Psoas muscle (tissue), 8 donors: ENCODE results near the gene FABP6. TPM values are rescaled to one million over a fixed set of nuclear protein-coding genes. Genes with fewer than 3 reads are reported as not detected.

Source experiments
- ATAC-seq, 4 donors: fragments of 200-7000 bp; cut with Tn5 transposase; one replicate each; pipeline ENCODE4 v1.9.1; 2020; ENCODE audit warnings: moderate library complexity in 3 of 4, mild to moderate bottlenecking in 2 of 4
- DNase-seq, 2 donors: peaks; one replicate each; pipeline ENCODE4 v3.0.0-alpha.2; 2020
- H3K27ac ChIP-seq: fragments of 200-600 bp; one replicate; pipeline ENCODE4 v1.8.0; 2022
- H3K27me3 ChIP-seq, 3 donors: fragments of 200-600 bp in 1 of 3; one replicate each; pipeline versions ENCODE4 v1.6.1 to v1.8.0; 2013 to 2022; ENCODE audit warnings: low read length in 2 of 3, mild to moderate bottlenecking in 2 of 3, moderate library complexity in 1 of 3; ENCODE audit not compliant: insufficient read depth in 3 of 3
- H3K36me3 ChIP-seq, 2 donors: fragments of 200-600 bp in 1 of 2; one replicate each; pipeline versions ENCODE4 v1.6.1 to v1.8.0; 2013 to 2022; ENCODE audit warnings: low read depth in 1 of 2, mild to moderate bottlenecking in 1 of 2, moderate library complexity in 1 of 2; ENCODE audit not compliant: insufficient read depth in 1 of 2
- H3K4me1 ChIP-seq: fragments of 200-600 bp; one replicate; pipeline ENCODE4 v1.8.0; 2022
- H3K4me3 ChIP-seq: fragments of 200-600 bp; one replicate; pipeline ENCODE4 v1.8.0; 2022; ENCODE audit warnings: mild to moderate bottlenecking
- H3K9me3 ChIP-seq: fragments of 200-600 bp; one replicate; pipeline ENCODE4 v1.8.0; 2022
- CTCF ChIP-seq: fragments of 200-600 bp; IDR thresholded peaks from one replicate; pipeline ENCODE4 v1.8.0; 2022; ENCODE audit warnings: antibody characterized with exemption
- WGBS, 3 donors: extraction: QIAGEN DNeasy Blood & Tissue Kit; methylation state at CpG; one replicate each; pipeline versions ENCODE4 v1.1.6 to v1.1.7; 2013; 5-methylcytosine and 5-hydroxymethylcytosine counted together
- intact Hi-C, 2 donors: fragments of 100-400 bp; cut with DNase I; formaldehyde crosslinking; loops; one replicate each; pipeline versions ENCODE4 v1.11.0 to v1.14.2; 2022
- polyA plus RNA-seq, 3 donors: library from polyadenylated mRNA; stranded (reverse); fragments of 200-250 nt; gene quantifications; one replicate each; pipeline ENCODE4 v1.2.3, GENCODE V29; 2013
- total RNA-seq, 4 donors: library from RNA; stranded (reverse); fragmentation: NEBNext Ultra II Directional in 2 of 4; extraction: Animal tissue kit (Norgen Biotek cat#: 25700) in 2 of 4; gene quantifications; one replicate each; pipeline versions ENCODE4 v1.2.1 to v1.2.4, GENCODE V29; 2021 to 2023
- donor health status: healthy with polysubstance abuse.
- donor health status: DM: no; HTN: no; CAD: no; lungs with moderate emphysema.
- donor health status: Bipolar disorder and iron deficiency.
- donor health status: healthy.
- donor health status: DM: yes; HTN: yes; CAD: no.
- donor health status: DM: no; HTN: no; CAD: no.
- donor health status: DM: no; HTN: no; CAD: no.
- donor health status: DM: yes; HTN: yes; CAD: no.

Gene FABP6
- total and polyA plus RNA-seq, 7 donors: 0.05 to 0.64 TPM; not detected in 5

GRCh38 chr5:160185626-160186360 lies 43.5 kb upstream of the FABP6 start:
- ATAC-seq (no peak), DNase-seq (no peak)
- Histone ChIP-seq H3K4me3 (no peak overlapping the region), H3K9me3 (no peaks in the 10 kb centered on the region), H3K36me3 (no peaks in the 10 kb centered on the region), H3K4me1 (peaks cover 5% of the 10 kb centered on the region), H3K27me3 (peaks cover 0 to 21% (median 0%) of the 10 kb centered on the region in 3 donors), H3K27ac (no peak overlapping the region)
- no peak for TF ChIP-seq CTCF
- intact Hi-C loops: no loop called here
- WGBS, 3 donors: 49 to 66% (median 58%) methylated on average over 3 of the region's 3 CpGs

- no peak for ATAC-seq
- Histone ChIP-seq H3K4me1 (peaks cover 5% of the 10 kb centered on the region), H3K27me3 (peaks cover 0 to 21% (median 0%) of the 10 kb centered on the region in 3 donors), H3K27ac (no peak overlapping the region), H3K9me3 (no peaks in the 10 kb centered on the region), H3K36me3 (no peaks in the 10 kb centered on the region), H3K4me3 (no peak overlapping the region)
- WGBS, 3 donors: 76 to 86% (median 86%) methylated on average over 5 of the region's 5 CpGs
- intact Hi-C loops: no loop called here
- no peak for TF ChIP-seq CTCF
- DNase-seq: no peak
Measured at GRCh38 chr5:160186480-160186879, 42.8 kb upstream of the FABP6 start.

GRCh38 chr5:160187091-160187490 lies 42.2 kb upstream of the FABP6 start:
- DNase-seq: no peak
- intact Hi-C loops: no loop called here
- Histone ChIP-seq H3K27ac (no peak overlapping the region), H3K9me3 (no peaks in the 10 kb centered on the region), H3K27me3 (peaks cover 0 to 21% (median 0%) of the 10 kb centered on the region in 3 donors), H3K4me3 (no peak overlapping the region), H3K4me1 (peaks cover 5% of the 10 kb centered on the region), H3K36me3 (no peaks in the 10 kb centered on the region)
- WGBS, 3 donors: 93 to 96% (median 94%) methylated on average over 5 of the region's 5 CpGs
- ATAC-seq: no peak
- TF ChIP-seq CTCF: no peak

GRCh38 chr5:160188141-160189015 lies 40.9 kb upstream of the FABP6 start:
- H3K4me1 ChIP-seq: peaks cover 5% of the 10 kb centered on the region
- no peak for TF ChIP-seq CTCF
- H3K36me3 ChIP-seq: no peaks in the 10 kb centered on the region
- peak overlapping the region; percentile 16 for H3K27ac ChIP-seq
- peaks cover 0 to 21% (median 0%) of the 10 kb centered on the region in 3 donors for H3K27me3 ChIP-seq
- H3K9me3 ChIP-seq: no peaks in the 10 kb centered on the region
- DNase-seq (peak; percentile 59 to 73), ATAC-seq (peak in 3 of 4 donors; percentile 38 to 56 (median 44))
- intact Hi-C loops: no loop called here
- H3K4me3 ChIP-seq: peak overlapping the region; percentile 67
- WGBS, 3 donors: 3 to 5% (median 4%) methylated on average over 29 to 40 of the region's 40 CpGs
